ENCODE results near the gene EXOC4. TPM values are rescaled to one million over a fixed set of nuclear protein-coding genes. Genes with fewer than 3 reads are reported as not detected.

The EXOC4 gene
- total and polyA plus RNA-seq, 2 donors (not counting 3 experiments of a cell fraction or from before 2014, with no cell fraction given): 20.3 to 73.1 TPM

- no peak overlapping the region for H3K27ac ChIP-seq (ENCODE audit: insufficient read depth, low read depth, low read length)
Measured at GRCh38 chr7:133782470-133782869, 529.6 kb downstream of the EXOC4 start.

More at GRCh38 chr7:133782470-133782869, 529.6 kb downstream of the EXOC4 start:
- Histone ChIP-seq H3K36me3 (ENCODE audit: control insufficient read depth in 2 of 2, extremely low read depth in 1 of 2, insufficient read depth in 2 of 2, low read length in 2 of 2) (no peaks in the 10 kb centered on the region), H3K4me1 (ENCODE audit: control insufficient read depth, extremely low read depth, insufficient read depth, low read length) (no peaks in the 10 kb centered on the region), H3K9ac (replicated peaks; ENCODE audit: extremely low read depth, insufficient read depth, low read length) (no peak overlapping the region), H3K79me2 (ENCODE audit: control insufficient read depth, insufficient read depth, low read length) (no peaks in the 10 kb centered on the region), H4K20me1 (replicated peaks; ENCODE audit: control insufficient read depth, extremely low read depth, insufficient read depth, low read length) (no peaks in the 10 kb centered on the region), H3K4me3 (replicated peaks in 1 of 3; ENCODE audit: insufficient read depth in 1 of 3, low read depth in 1 of 3, low read length in 3 of 3) (no peak overlapping the region), H3K27me3 (ENCODE audit: control insufficient read depth in 2 of 2, insufficient read depth in 2 of 2, low read length in 2 of 2) (no peaks in the 10 kb centered on the region), H3K9me1 (replicated peaks; ENCODE audit: control insufficient read depth, extremely low read depth, insufficient read depth, low read length) (no peaks in the 10 kb centered on the region), H3K4me2 (ENCODE audit: insufficient read depth, low read length) (no peak overlapping the region), H2AFZ (ENCODE audit: low read depth, low read length) (no peak overlapping the region), H3K9me3 (replicated peaks; ENCODE audit: control insufficient read depth, insufficient read depth, low read length) (no peaks in the 10 kb centered on the region)
- CTCF ChIA-PET: no interaction called here
- DNase-seq (ENCODE audit: low read depth, low spot score) (no peak), FAIRE-seq (no peak)
- no TSS peak for BruUV-seq (replicated peaks)
- dilution Hi-C loops (cut with MboI; ENCODE audit: extremely low pct_ligation_motif_present, low sequenced_read_pairs): no loop called here
- no peak for TF ChIP-seq POLR2AphosphoS5 (IDR thresholded peaks at IDR 0.05; ENCODE audit: insufficient read depth, low read depth, low read length)
- TF ChIP-seq CTCF (IDR thresholded peaks at IDR 0.05; ENCODE audit: extremely low read depth in 1 of 2, insufficient read depth in 1 of 2, low read depth in 1 of 2, low read length in 2 of 2): no peak
- TF ChIP-seq POLR2A (IDR thresholded peaks at IDR 0.05; ENCODE audit: low read depth, low read length): no peak
- TF ChIP-seq GATA2 (IDR thresholded peaks at IDR 0.05; ENCODE audit: insufficient read depth, insufficient read length, low read depth, low read length): no peak
- no peak for TF ChIP-seq MAX (IDR thresholded peaks at IDR 0.05; ENCODE audit: insufficient read depth, insufficient read length)
- TF ChIP-seq EZH2 (IDR thresholded peaks at IDR 0.05; ENCODE audit: borderline replicate concordance, low read depth, low read length, severe bottlenecking): no peak
- TF ChIP-seq MYC (IDR thresholded peaks at IDR 0.05; ENCODE audit: low read depth, low read length): no peak
- TF ChIP-seq FOS (IDR thresholded peaks at IDR 0.05; ENCODE audit: borderline replicate concordance, insufficient read depth, low read length): no peak
- TF ChIP-seq JUN (IDR thresholded peaks at IDR 0.05; ENCODE audit: borderline replicate concordance, insufficient read depth, insufficient read length, low read depth): no peak
- intact Hi-C loops (cut with micrococcal nuclease): no loop called here
- POLR2A ChIA-PET: no interaction called here
